IPS-18a (cell line): ENCODE results near the gene C9orf78.
"Not testable (repeated sequence)": the region's sequence is repeated elsewhere in the genome, so short reads cannot be mapped to it uniquely, and the experiment has no call there.

Experiments used
- H3K27ac ChIP-seq: one replicate; pipeline ENCODE4 v1.5.1; 2013; ENCODE audit warnings: low read length
- H3K27me3 ChIP-seq: one replicate; pipeline ENCODE4 v1.6.1; 2013; ENCODE audit warnings: mild to moderate bottlenecking, low read length; ENCODE audit not compliant: control insufficient read depth, insufficient read depth
- H3K36me3 ChIP-seq: one replicate; pipeline ENCODE4 v1.6.1; 2013; ENCODE audit warnings: low read depth, low read length; ENCODE audit not compliant: control insufficient read depth
- H3K4me1 ChIP-seq: one replicate; pipeline ENCODE4 v1.6.1; 2013; ENCODE audit warnings: low read depth, low read length; ENCODE audit not compliant: control insufficient read depth
- H3K4me3 ChIP-seq: one replicate; pipeline ENCODE4 v1.5.1; 2013; ENCODE audit warnings: low read length
- H3K9ac ChIP-seq: one replicate; pipeline ENCODE4 v1.6.1; 2013; ENCODE audit warnings: mild to moderate bottlenecking, low read length, moderate library complexity
- H3K9me3 ChIP-seq: one replicate; pipeline ENCODE4 v1.6.1; 2013; ENCODE audit warnings: low read depth, low read length; ENCODE audit not compliant: control insufficient read depth

Gene C9orf78

GRCh38 chr9:129813661-129814060, 21.4 kb downstream of the C9orf78 start:
- peaks cover 64% of the 10 kb centered on the region for H3K36me3 ChIP-seq
- H3K4me3 ChIP-seq = no peak overlapping the region
- no peak overlapping the region for H3K9ac ChIP-seq
- H3K4me1 ChIP-seq = no peaks in the 10 kb centered on the region
- H3K9me3 ChIP-seq = no peaks in the 10 kb centered on the region
- no peaks in the 10 kb centered on the region for H3K27me3 ChIP-seq
- no peak overlapping the region for H3K27ac ChIP-seq

GRCh38 chr9:129812385-129812784, 22.7 kb downstream of the C9orf78 start:
- Histone ChIP-seq H3K4me3 (no peak overlapping the region), H3K27me3 (no peaks in the 10 kb centered on the region), H3K36me3 (peaks cover 58% of the 10 kb centered on the region)

GRCh38 chr9:129811967-129812363, 23.1 kb downstream of the C9orf78 start:
- Histone ChIP-seq H3K27me3 (no peaks in the 10 kb centered on the region), H3K4me1 (no peaks in the 10 kb centered on the region), H3K4me3 (no peak overlapping the region), H3K9me3 (no peaks in the 10 kb centered on the region), H3K9ac (no peak overlapping the region), H3K27ac (no peak overlapping the region), H3K36me3 (peaks cover 55% of the 10 kb centered on the region)

More at GRCh38 chr9:129812385-129812784, 22.7 kb downstream of the C9orf78 start:
- Histone ChIP-seq H3K4me1 (no peaks in the 10 kb centered on the region), H3K9ac (no peak overlapping the region), H3K9me3 (no peaks in the 10 kb centered on the region), H3K27ac (no peak overlapping the region)

GRCh38 chr9:129810788-129811187, 24.3 kb downstream of the C9orf78 start:
- Histone ChIP-seq H3K4me1 (no peaks in the 10 kb centered on the region), H3K36me3 (peaks cover 46% of the 10 kb centered on the region)

DNA sequence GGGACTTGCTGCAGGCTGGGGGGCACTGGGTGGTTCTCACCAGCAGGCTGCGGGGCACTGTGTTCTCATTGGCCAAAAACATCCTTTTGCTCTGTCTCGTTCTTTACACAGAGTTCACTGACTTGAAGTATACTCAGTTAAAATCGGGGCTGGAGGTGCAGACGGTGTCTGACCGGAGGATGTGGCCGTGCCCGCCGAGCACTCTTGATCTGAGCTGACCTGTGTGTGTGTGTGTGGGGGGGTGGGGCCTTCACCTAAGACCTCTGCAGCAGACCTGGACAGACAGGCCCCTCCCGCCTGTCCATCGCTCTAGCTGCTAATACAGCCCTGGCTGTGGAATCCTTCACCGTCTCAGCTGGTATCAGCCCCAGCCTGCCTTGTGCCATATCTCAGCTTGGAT, 25.0 kb downstream of the C9orf78 start:
- H3K36me3 ChIP-seq = peaks cover 44% of the 10 kb centered on the region
- no peaks in the 10 kb centered on the region for H3K9me3 ChIP-seq
- H3K27me3 ChIP-seq = no peaks in the 10 kb centered on the region
- H3K9ac ChIP-seq = no peak overlapping the region
- no peak overlapping the region for H3K27ac ChIP-seq
- H3K4me3 ChIP-seq = no peak overlapping the region
- H3K4me1 ChIP-seq = no peaks in the 10 kb centered on the region

More at GRCh38 chr9:129810788-129811187, 24.3 kb downstream of the C9orf78 start:
- Histone ChIP-seq H3K4me3 (no peak overlapping the region), H3K9ac (no peak overlapping the region), H3K9me3 (no peaks in the 10 kb centered on the region), H3K27ac (no peak overlapping the region), H3K27me3 (no peaks in the 10 kb centered on the region)

DNA sequence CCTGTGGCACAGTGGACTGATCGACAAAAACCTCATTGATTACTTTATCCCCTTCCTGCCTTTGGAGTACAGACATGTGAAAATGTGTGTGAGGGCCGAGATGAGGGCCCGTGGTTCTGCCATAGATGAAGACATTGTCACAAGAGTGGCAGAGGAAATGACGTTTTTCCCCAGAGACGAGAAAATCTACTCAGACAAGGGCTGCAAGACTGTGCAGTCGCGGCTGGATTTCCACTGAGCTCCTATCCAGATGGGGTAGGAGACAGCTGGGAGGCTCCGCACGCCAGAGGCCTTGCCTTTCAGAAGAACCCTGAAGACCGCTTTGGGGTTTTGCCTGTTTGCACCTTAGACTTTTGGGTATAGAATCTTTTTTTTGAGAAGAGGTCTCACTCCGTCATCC, 25.7 kb downstream of the C9orf78 start:
- Histone ChIP-seq H3K27me3 (no peaks in the 10 kb centered on the region), H3K36me3 (peaks cover 41% of the 10 kb centered on the region), H3K27ac (no peak overlapping the region), H3K9me3 (no peaks in the 10 kb centered on the region), H3K9ac (no peak overlapping the region), H3K4me3 (no peak overlapping the region), H3K4me1 (no peaks in the 10 kb centered on the region)

DNA sequence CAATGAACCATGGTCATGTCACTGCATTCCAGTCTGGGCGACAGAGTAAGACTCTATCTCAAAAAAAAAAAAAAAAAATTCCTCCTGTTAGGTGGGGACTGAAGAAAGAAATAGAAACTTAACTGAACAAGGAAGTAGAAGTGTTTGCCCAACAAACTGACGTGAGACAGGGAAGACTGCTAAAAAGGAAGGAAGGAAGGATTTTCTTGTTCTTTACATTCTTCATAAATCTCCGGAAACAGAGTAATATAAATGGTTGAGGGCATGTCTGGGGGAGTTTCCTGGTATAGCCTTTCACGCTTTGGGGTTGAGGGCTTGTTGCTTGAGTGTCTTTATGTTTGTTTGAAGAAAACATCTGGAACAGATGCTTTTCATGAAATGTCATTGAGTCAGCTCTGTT, 29.0 kb downstream of the C9orf78 start:
- H3K9me3 ChIP-seq = no peaks in the 10 kb centered on the region
- H3K27ac ChIP-seq = no peak overlapping the region
- H3K4me3 ChIP-seq = no peak overlapping the region
- no peak overlapping the region for H3K9ac ChIP-seq
- H3K36me3 ChIP-seq = peaks cover 20% of the 10 kb centered on the region
- H3K27me3 ChIP-seq = no peaks in the 10 kb centered on the region
- no peaks in the 10 kb centered on the region for H3K4me1 ChIP-seq

DNA sequence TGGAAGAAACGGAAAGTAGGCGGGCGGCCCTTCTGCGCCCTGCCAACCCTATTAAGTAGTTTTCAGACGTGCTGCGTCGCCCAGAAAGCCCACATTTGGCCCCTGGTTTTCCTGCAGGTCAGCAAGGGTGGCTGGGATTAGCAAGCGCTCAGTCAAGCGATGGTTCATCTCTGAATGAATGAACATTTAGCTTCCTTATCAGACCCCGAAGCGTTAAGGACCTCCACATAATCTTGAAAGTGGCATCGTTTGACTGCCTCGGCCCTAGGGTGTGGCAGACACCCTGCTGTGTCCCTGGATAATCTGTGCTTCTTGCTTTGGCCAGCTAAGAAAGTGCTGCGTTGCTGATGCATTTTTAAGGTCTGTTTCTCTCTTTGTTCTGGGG, 31.4 kb downstream of the C9orf78 start:
- Histone ChIP-seq H3K4me1 (no peaks in the 10 kb centered on the region), H3K27me3 (no peaks in the 10 kb centered on the region), H3K27ac (no peak overlapping the region), H3K9me3 (no peaks in the 10 kb centered on the region), H3K36me3 (peaks cover under 1% of the 10 kb centered on the region), H3K9ac (peak overlapping the region; percentile 1), H3K4me3 (peak overlapping the region; percentile 59)

DNA sequence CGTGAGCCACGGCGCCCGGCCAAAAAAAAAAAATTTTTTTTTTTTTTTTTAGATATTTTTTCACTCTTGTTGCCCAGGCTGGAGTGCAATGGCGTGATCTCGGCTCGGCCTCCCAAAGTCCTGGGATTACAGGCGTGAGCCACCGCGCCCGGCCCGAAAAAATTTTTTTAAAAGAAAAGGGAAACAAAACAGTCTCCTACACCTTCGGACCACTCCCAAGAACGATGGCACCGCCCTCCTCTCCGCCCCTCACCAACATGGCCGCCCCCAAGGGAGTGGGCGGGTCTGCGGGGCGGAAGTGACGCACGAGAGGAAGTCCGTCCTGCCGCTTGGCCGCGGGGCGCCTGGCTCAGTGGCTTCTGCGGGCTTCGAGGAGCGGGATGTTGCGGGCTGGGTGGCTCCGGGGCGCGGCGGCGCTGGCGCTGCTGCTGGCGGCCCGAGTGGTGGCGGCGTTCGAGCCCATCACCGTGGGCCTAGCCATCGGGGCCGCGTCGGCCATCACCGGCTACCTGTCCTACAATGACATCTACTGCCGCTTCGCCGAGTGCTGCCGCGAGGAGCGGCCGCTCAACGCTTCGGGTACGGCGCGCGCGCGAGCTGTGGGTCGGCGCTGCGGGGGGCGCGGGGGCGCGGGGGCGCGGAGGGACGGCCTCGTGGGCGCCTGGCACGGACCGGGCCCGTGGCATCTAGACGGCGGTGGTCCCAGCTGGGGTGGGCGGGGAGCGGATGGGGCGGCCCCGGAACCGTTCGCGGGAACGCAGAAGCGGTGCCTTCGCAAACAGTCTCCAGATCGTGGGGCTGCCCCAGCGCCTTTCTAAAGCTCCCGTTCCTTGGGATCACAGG, 32.0 kb downstream of the C9orf78 start, which contains the start of gene TOR1B:
TOR1B (plus strand) TSS at position 352 of the 843 bp plus-strand sequence; CDS start at position 381, 29 bp downstream.
- Histone ChIP-seq H3K9ac (peak within 1 kb of the TSS; percentile 1), H3K27me3 (no peaks in the 10 kb centered on the region), H3K4me3 (peak within 1 kb of the TSS; percentile 59), H3K9me3 (no peaks in the 10 kb centered on the region), H3K4me1 (no peaks in the 10 kb centered on the region), H3K36me3 (no peaks in the 10 kb centered on the region), H3K27ac (no peak within 1 kb of the TSS)

- no peak overlapping the region for H3K27ac ChIP-seq
- no peaks in the 10 kb centered on the region for H3K27me3 ChIP-seq
- no peaks in the 10 kb centered on the region for H3K9me3 ChIP-seq
- H3K4me1 ChIP-seq = no peaks in the 10 kb centered on the region
- no peak overlapping the region for H3K9ac ChIP-seq
- no peak overlapping the region for H3K4me3 ChIP-seq
- H3K36me3 ChIP-seq = no peaks in the 10 kb centered on the region
These were observed 33.6 kb downstream of the C9orf78 start for GRCh38 chr9:129801504-129801903.

DNA sequence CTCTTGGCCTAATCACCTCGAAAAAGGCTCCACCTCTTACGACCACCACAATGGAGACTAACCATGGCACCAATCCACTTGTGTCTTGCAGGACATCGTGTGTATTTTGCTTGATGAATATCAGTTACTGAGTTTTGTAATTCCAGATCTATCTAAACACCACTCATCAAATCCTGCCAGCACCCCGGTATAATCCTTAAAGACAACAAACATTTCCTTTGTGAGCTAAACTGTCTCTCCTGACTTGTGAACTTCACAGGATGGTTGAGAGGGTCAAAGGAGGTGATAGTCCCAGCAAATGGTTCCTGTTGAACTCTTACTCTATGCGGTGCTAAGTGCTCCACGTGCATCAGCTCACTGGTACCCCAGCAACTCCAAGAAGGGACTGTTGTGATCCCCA, 36.1 kb downstream of the C9orf78 start:
- Histone ChIP-seq H3K27me3 (no peaks in the 10 kb centered on the region), H3K4me3 (no peak overlapping the region), H3K4me1 (no peaks in the 10 kb centered on the region), H3K9me3 (no peaks in the 10 kb centered on the region), H3K27ac (no peak overlapping the region), H3K9ac (no peak overlapping the region), H3K36me3 (no peaks in the 10 kb centered on the region)

- not testable (repeated sequence) for H3K36me3 ChIP-seq, H3K27ac ChIP-seq, H3K9ac ChIP-seq, H3K4me1 ChIP-seq, H3K4me3 ChIP-seq, H3K9me3 ChIP-seq, H3K27me3 ChIP-seq
These were observed 39.0 kb downstream of the C9orf78 start for GRCh38 chr9:129796029-129796428.
